KMS-11 (cell line): ENCODE data around the gene HSD17B3.

Experiments used
- H2AFZ ChIP-seq: fragments of 200-600 bp; sonication (generic); 2 replicates; pipeline ENCODE4 v1.6.1; 2016; ENCODE audit warnings: antibody characterized with exemption, mixed run types, low read depth
- H3K27ac ChIP-seq: fragments of 200-600 bp; sonication (generic); 2 replicates; pipeline ENCODE4 v1.6.1; 2016; ENCODE audit warnings: mild to moderate bottlenecking, mixed run types
- H3K27me3 ChIP-seq: fragments of 200-600 bp; sonication (generic); 2 replicates; pipeline ENCODE4 v1.6.1; 2017; ENCODE audit warnings: mild to moderate bottlenecking, low read depth, mixed run types, moderate library complexity; ENCODE audit not compliant: insufficient read depth
- H3K36me3 ChIP-seq: fragments of 200-600 bp; sonication (generic); 2 replicates; pipeline ENCODE4 v1.6.1; 2017; ENCODE audit warnings: mild to moderate bottlenecking, mixed run types; ENCODE audit not compliant: insufficient read depth
- H3K4me1 ChIP-seq: fragments of 200-600 bp; sonication (generic); 2 replicates; pipeline ENCODE4 v1.6.1; 2016; ENCODE audit warnings: mild to moderate bottlenecking, low read depth, mixed run types; ENCODE audit not compliant: poor library complexity, severe bottlenecking
- H3K4me2 ChIP-seq: fragments of 200-600 bp; sonication (generic); 2 replicates; pipeline ENCODE4 v1.7.0; 2016; ENCODE audit warnings: mild to moderate bottlenecking, mixed run types
- H3K4me3 ChIP-seq: fragments of 200-600 bp; sonication (generic); IDR thresholded peaks from 2 replicates; pipeline ENCODE4 v1.6.1; 2017; ENCODE audit warnings: low read depth, low read length, mixed read lengths; ENCODE audit not compliant: insufficient read depth
- H3K79me2 ChIP-seq: fragments of 200-600 bp; sonication (generic); 2 replicates; pipeline ENCODE4 v1.6.1; 2016; ENCODE audit warnings: low read depth, mixed run types; ENCODE audit not compliant: insufficient read depth
- H3K9ac ChIP-seq: fragments of 200-600 bp; sonication (generic); 2 replicates; pipeline ENCODE4 v1.6.1; 2016; ENCODE audit warnings: mild to moderate bottlenecking, mixed run types
- H4K20me1 ChIP-seq: fragments of 200-600 bp; sonication (generic); 2 replicates; pipeline ENCODE4 v1.6.1; 2016; ENCODE audit warnings: mild to moderate bottlenecking, mixed run types; ENCODE audit not compliant: insufficient read depth
- CTCF ChIP-seq: fragments of 200-600 bp; sonication (generic); conservative IDR thresholded peaks from 2 replicates; pipeline ENCODE4 v1.6.1; 2017; ENCODE audit warnings: low read depth, mild to moderate bottlenecking, antibody characterized with exemption, low read length, moderate library complexity, mixed read lengths

The HSD17B3 gene

GRCh38 chr9:96305171-96305570 lies 3.2 kb upstream of the HSD17B3 start:
- Histone ChIP-seq H3K27me3 (no peaks in the 10 kb centered on the region), H3K4me2 (no peak overlapping the region), H3K27ac (no peak overlapping the region), H3K36me3 (no peaks in the 10 kb centered on the region), H3K79me2 (no peaks in the 10 kb centered on the region), H3K4me3 (no peak overlapping the region), H2AFZ (no peak overlapping the region), H4K20me1 (no peaks in the 10 kb centered on the region), H3K4me1 (no peaks in the 10 kb centered on the region), H3K9ac (no peak overlapping the region)
- TF ChIP-seq CTCF, result no peak

GRCh38 chr9:96304230-96304629 lies 2.3 kb upstream of the HSD17B3 start:
- no peak overlapping the region for H3K27ac ChIP-seq
- TF ChIP-seq CTCF, result no peak
- H3K36me3 ChIP-seq, result no peaks in the 10 kb centered on the region
- no peak overlapping the region for H3K4me3 ChIP-seq
- H3K9ac ChIP-seq, result no peak overlapping the region
- H3K4me1 ChIP-seq, result no peaks in the 10 kb centered on the region
- no peaks in the 10 kb centered on the region for H3K27me3 ChIP-seq
- H4K20me1 ChIP-seq, result no peaks in the 10 kb centered on the region
- no peaks in the 10 kb centered on the region for H3K79me2 ChIP-seq
- H3K4me2 ChIP-seq, result no peak overlapping the region
- H2AFZ ChIP-seq, result no peak overlapping the region

GRCh38 chr9:96299823-96300222 lies 2.2 kb downstream of the HSD17B3 start:
- Histone ChIP-seq H3K4me2 (no peak overlapping the region), H3K4me3 (no peak overlapping the region), H3K27me3 (no peaks in the 10 kb centered on the region), H3K27ac (no peak overlapping the region), H3K36me3 (no peaks in the 10 kb centered on the region), H4K20me1 (no peaks in the 10 kb centered on the region), H3K79me2 (no peaks in the 10 kb centered on the region), H2AFZ (no peak overlapping the region), H3K9ac (no peak overlapping the region), H3K4me1 (no peaks in the 10 kb centered on the region)
- TF ChIP-seq CTCF, result no peak

GRCh38 chr9:96294159-96294545 lies 7.8 kb downstream of the HSD17B3 start:
- Histone ChIP-seq H3K36me3 (no peaks in the 10 kb centered on the region), H4K20me1 (no peaks in the 10 kb centered on the region), H3K27me3 (no peaks in the 10 kb centered on the region), H3K79me2 (no peaks in the 10 kb centered on the region), H3K9ac (no peak overlapping the region), H3K27ac (no peak overlapping the region), H3K4me2 (no peak overlapping the region), H3K4me1 (no peaks in the 10 kb centered on the region), H2AFZ (no peak overlapping the region), H3K4me3 (no peak overlapping the region)
- TF ChIP-seq CTCF, result no peak
